ENCODE data around the gene P4HTM. TPM values are rescaled to one million over a fixed set of nuclear protein-coding genes. Genes with fewer than 3 reads are reported as not detected.

Gene P4HTM
- total and polyA plus RNA-seq, 7 experiments from 2014 or later: 19.7 to 74.7 (median 52.2) TPM

GRCh38 chr3:48963591-48963990, 26.4 kb upstream of the P4HTM start:
- peak overlapping the region in 1 of 10 donors; percentile 29 for H3K4me3 Mint-ChIP-seq
- no peaks in the 10 kb centered on the region for H3K27me3 ChIP-seq (ENCODE audit: control insufficient read depth in 2 of 2, insufficient read depth in 2 of 2, low read length in 2 of 2)
- peaks cover 0 to 63% (median 11%) of the 10 kb centered on the region in 3 experiments for H3K36me3 ChIP-seq (ENCODE audit: control insufficient read depth in 2 of 3, insufficient read depth in 3 of 3, low read length in 3 of 3)
- intact Hi-C loops (cut with micrococcal nuclease): no loop called here
- ChIA-PET CTCF (no interaction called here), POLR2A (no interaction called here)
- peaks cover 0 to 22% (median 8%) of the 10 kb centered on the region in 5 donors for H3K36me3 Mint-ChIP-seq
- H3K9me3 ChIP-seq (ENCODE audit: control insufficient read depth in 2 of 3, low read length in 3 of 3): no peaks in the 10 kb centered on the region
- H3K27ac ChIP-seq (ENCODE audit: low read depth, low read length): no peak overlapping the region
- no peaks in the 10 kb centered on the region for H3K27me3 Mint-ChIP-seq
- peak overlapping the region in 2 of 9 donors; percentile 28 to 62 for H3K27ac Mint-ChIP-seq
- peaks cover 0 to 10% (median 4%) of the 10 kb centered on the region in 7 donors for H3K4me1 Mint-ChIP-seq
- H3K9me3 Mint-ChIP-seq: no peaks in the 10 kb centered on the region
- DNase-seq: no peak
- H3K4me3 ChIP-seq (ENCODE audit: low read length): no peak overlapping the region
- no peaks in the 10 kb centered on the region for H3K4me1 ChIP-seq (ENCODE audit: control insufficient read depth in 2 of 2, insufficient read depth in 2 of 2, low read length in 2 of 2)
- no peak for ATAC-seq

- H3K9me3 ChIP-seq (ENCODE audit: control insufficient read depth in 2 of 3, low read length in 3 of 3): no peaks in the 10 kb centered on the region
- no peak overlapping the region for H3K27ac ChIP-seq (ENCODE audit: low read depth, low read length)
- DNase-seq: no peak
- Mint-ChIP-seq H3K4me1 (peaks cover 0 to 9% (median 4%) of the 10 kb centered on the region in 7 donors), H3K36me3 (peaks cover 0 to 41% (median 21%) of the 10 kb centered on the region in 5 donors), H3K4me3 (no peak overlapping the region), H3K9me3 (no peaks in the 10 kb centered on the region), H3K27ac (peak overlapping the region in 1 of 9 donors; percentile 22), H3K27me3 (no peaks in the 10 kb centered on the region)
- ATAC-seq: no peak
- H3K4me3 ChIP-seq (ENCODE audit: low read length): no peak overlapping the region
- H3K27me3 ChIP-seq (ENCODE audit: control insufficient read depth in 2 of 2, insufficient read depth in 2 of 2, low read length in 2 of 2): no peaks in the 10 kb centered on the region
- no peaks in the 10 kb centered on the region for H3K4me1 ChIP-seq (ENCODE audit: control insufficient read depth in 2 of 2, insufficient read depth in 2 of 2, low read length in 2 of 2)
- POLR2A ChIA-PET: no interaction called here
- intact Hi-C loops (cut with micrococcal nuclease): loop anchor here in 1 of 2 donors (5.0 kb wide), 1 partner anchor 34 kb away; no protein-coding TSS in a partner anchor
- CTCF ChIA-PET: no interaction called here
- H3K36me3 ChIP-seq (ENCODE audit: control insufficient read depth in 2 of 3, insufficient read depth in 3 of 3, low read length in 3 of 3): peaks cover 6 to 89% (median 23%) of the 10 kb centered on the region in 3 experiments
These were observed 23.7 kb upstream of the P4HTM start for GRCh38 chr3:48966367-48966766.

- H3K27ac ChIP-seq (ENCODE audit: low read depth, low read length): no peak overlapping the region
- ChIA-PET POLR2A (no interaction called here), CTCF (no interaction called here)
- H3K4me3 ChIP-seq (ENCODE audit: low read length): no peak overlapping the region
- H3K4me1 ChIP-seq (ENCODE audit: control insufficient read depth in 2 of 2, insufficient read depth in 2 of 2, low read length in 2 of 2): no peaks in the 10 kb centered on the region
- Mint-ChIP-seq H3K27ac (peak overlapping the region in 2 of 9 donors; percentile 20 to 33), H3K36me3 (peaks cover 0 to 43% (median 26%) of the 10 kb centered on the region in 5 donors), H3K4me3 (peak overlapping the region in 2 of 10 donors; percentile 3 to 62), H3K4me1 (peaks cover 0 to 9% (median 4%) of the 10 kb centered on the region in 7 donors), H3K27me3 (no peaks in the 10 kb centered on the region), H3K9me3 (no peaks in the 10 kb centered on the region)
- no peak for ATAC-seq
- intact Hi-C loops (cut with micrococcal nuclease): loop anchor here in 1 of 2 donors (5.0 kb wide), 1 partner anchor 35 kb away; no protein-coding TSS in a partner anchor
- DNase-seq: no peak
- H3K36me3 ChIP-seq (ENCODE audit: control insufficient read depth in 2 of 3, insufficient read depth in 3 of 3, low read length in 3 of 3): peaks cover 6 to 89% (median 29%) of the 10 kb centered on the region in 3 experiments
- H3K27me3 ChIP-seq (ENCODE audit: control insufficient read depth in 2 of 2, insufficient read depth in 2 of 2, low read length in 2 of 2): no peaks in the 10 kb centered on the region
- H3K9me3 ChIP-seq (ENCODE audit: control insufficient read depth in 2 of 3, low read length in 3 of 3): no peaks in the 10 kb centered on the region
These were observed 23.1 kb upstream of the P4HTM start for GRCh38 chr3:48966876-48967361.

DNA sequence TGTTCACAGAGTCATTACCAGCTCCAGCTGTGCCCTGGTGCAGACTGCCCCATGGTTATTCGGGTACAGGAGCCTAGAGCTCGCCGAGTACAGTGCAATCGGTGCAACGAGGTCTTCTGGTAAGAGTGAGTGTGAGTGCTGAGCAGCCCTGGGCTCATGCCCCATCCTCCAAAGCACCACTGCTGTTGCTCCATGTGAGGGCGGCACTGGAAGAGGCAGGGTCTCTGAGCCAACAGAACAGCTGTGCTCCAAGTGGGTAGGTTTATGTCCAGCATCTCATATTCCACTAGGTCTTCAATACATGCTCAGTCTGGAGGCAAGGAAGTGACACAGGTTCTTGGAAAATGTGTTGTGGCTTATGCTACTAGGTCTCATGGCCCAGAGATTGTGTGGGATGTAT, 19.5 kb upstream of the P4HTM start:
- peaks cover 0 to 15% (median 4%) of the 10 kb centered on the region in 7 donors for H3K4me1 Mint-ChIP-seq
- Histone ChIP-seq H3K27me3 (ENCODE audit: control insufficient read depth in 2 of 2, insufficient read depth in 2 of 2, low read length in 2 of 2) (no peaks in the 10 kb centered on the region), H3K4me1 (ENCODE audit: control insufficient read depth in 2 of 2, insufficient read depth in 2 of 2, low read length in 2 of 2) (no peaks in the 10 kb centered on the region), H3K9me3 (ENCODE audit: control insufficient read depth in 2 of 3, low read length in 3 of 3) (no peaks in the 10 kb centered on the region), H3K4me3 (ENCODE audit: low read length) (no peak overlapping the region), H3K36me3 (ENCODE audit: control insufficient read depth in 2 of 3, insufficient read depth in 3 of 3, low read length in 3 of 3) (peaks cover 25 to 95% (median 38%) of the 10 kb centered on the region in 3 experiments), H3K27ac (ENCODE audit: low read depth, low read length) (no peak overlapping the region)
- peaks cover 0 to 51% (median 25%) of the 10 kb centered on the region in 5 donors for H3K36me3 Mint-ChIP-seq
- ChIA-PET POLR2A (no interaction called here), CTCF (no interaction called here)
- no peak for ATAC-seq
- DNase-seq: no peak
- H3K27me3 Mint-ChIP-seq: no peaks in the 10 kb centered on the region
- no peak overlapping the region for H3K4me3 Mint-ChIP-seq
- no peaks in the 10 kb centered on the region for H3K9me3 Mint-ChIP-seq
- H3K27ac Mint-ChIP-seq: no peak overlapping the region
- intact Hi-C loops (cut with micrococcal nuclease): no loop called here

GRCh38 chr3:48974076-48974864, 15.8 kb upstream of the P4HTM start:
- intact Hi-C loops (cut with micrococcal nuclease): no loop called here
- no peaks in the 10 kb centered on the region for H3K9me3 Mint-ChIP-seq
- Histone ChIP-seq H3K9me3 (ENCODE audit: control insufficient read depth in 2 of 3, low read length in 3 of 3) (no peaks in the 10 kb centered on the region), H3K36me3 (ENCODE audit: control insufficient read depth in 2 of 3, insufficient read depth in 3 of 3, low read length in 3 of 3) (peaks cover 33 to 93% (median 35%) of the 10 kb centered on the region in 3 experiments), H3K4me1 (ENCODE audit: control insufficient read depth in 2 of 2, insufficient read depth in 2 of 2, low read length in 2 of 2) (no peaks in the 10 kb centered on the region), H3K4me3 (ENCODE audit: low read length) (no peak overlapping the region), H3K27ac (ENCODE audit: low read depth, low read length) (no peak overlapping the region), H3K27me3 (ENCODE audit: control insufficient read depth in 2 of 2, insufficient read depth in 2 of 2, low read length in 2 of 2) (no peaks in the 10 kb centered on the region)
- H3K27ac Mint-ChIP-seq: peak overlapping the region in 2 of 9 donors; percentile 51 to 55
- no peak for ATAC-seq
- ChIA-PET CTCF (interaction anchor here (0.9 kb wide), 2 partner anchors 13 to 46 kb away, joined by 3 read pairs; no protein-coding TSS in a partner anchor), POLR2A (interaction anchor here (0.5 kb wide), 1 partner anchor 296 kb away, joined by 3 read pairs; no protein-coding TSS in a partner anchor)
- no peak for DNase-seq
- H3K4me3 Mint-ChIP-seq: no peak overlapping the region
- H3K4me1 Mint-ChIP-seq: peaks cover 0 to 6% (median 0%) of the 10 kb centered on the region in 7 donors
- no peaks in the 10 kb centered on the region for H3K27me3 Mint-ChIP-seq
- peaks cover 3 to 53% (median 23%) of the 10 kb centered on the region in 5 donors for H3K36me3 Mint-ChIP-seq

GRCh38 chr3:48979451-48979850, 10.6 kb upstream of the P4HTM start:
- no peaks in the 10 kb centered on the region for H3K9me3 Mint-ChIP-seq
- ATAC-seq: no peak
- no peaks in the 10 kb centered on the region for H3K9me3 ChIP-seq (ENCODE audit: control insufficient read depth in 2 of 3, low read length in 3 of 3)
- H3K36me3 ChIP-seq (ENCODE audit: control insufficient read depth in 2 of 3, insufficient read depth in 3 of 3, low read length in 3 of 3): peaks cover 22 to 90% (median 42%) of the 10 kb centered on the region in 3 experiments
- no peak overlapping the region for H3K4me3 ChIP-seq (ENCODE audit: low read length)
- intact Hi-C loops (cut with micrococcal nuclease): no loop called here
- ChIA-PET CTCF (interaction anchor here (0.6 kb wide), 1 partner anchor 682 kb away, joined by 5 read pairs; no protein-coding TSS in a partner anchor), POLR2A (no interaction called here)
- H3K4me1 ChIP-seq (ENCODE audit: control insufficient read depth in 2 of 2, insufficient read depth in 2 of 2, low read length in 2 of 2): no peaks in the 10 kb centered on the region
- H3K27me3 Mint-ChIP-seq: no peaks in the 10 kb centered on the region
- H3K27me3 ChIP-seq (ENCODE audit: control insufficient read depth in 2 of 2, insufficient read depth in 2 of 2, low read length in 2 of 2): no peaks in the 10 kb centered on the region
- H3K27ac Mint-ChIP-seq: peak overlapping the region in 2 of 9 donors; percentile 36 to 53
- peaks cover 5 to 50% (median 20%) of the 10 kb centered on the region in 5 donors for H3K36me3 Mint-ChIP-seq
- DNase-seq: no peak
- H3K4me1 Mint-ChIP-seq: peaks cover 0 to 1% (median 0%) of the 10 kb centered on the region in 7 donors
- no peak overlapping the region for H3K27ac ChIP-seq (ENCODE audit: low read depth, low read length)
- no peak overlapping the region for H3K4me3 Mint-ChIP-seq
